Measurements from ENCODE around the gene ANK2.

ANK2 gene

DNA sequence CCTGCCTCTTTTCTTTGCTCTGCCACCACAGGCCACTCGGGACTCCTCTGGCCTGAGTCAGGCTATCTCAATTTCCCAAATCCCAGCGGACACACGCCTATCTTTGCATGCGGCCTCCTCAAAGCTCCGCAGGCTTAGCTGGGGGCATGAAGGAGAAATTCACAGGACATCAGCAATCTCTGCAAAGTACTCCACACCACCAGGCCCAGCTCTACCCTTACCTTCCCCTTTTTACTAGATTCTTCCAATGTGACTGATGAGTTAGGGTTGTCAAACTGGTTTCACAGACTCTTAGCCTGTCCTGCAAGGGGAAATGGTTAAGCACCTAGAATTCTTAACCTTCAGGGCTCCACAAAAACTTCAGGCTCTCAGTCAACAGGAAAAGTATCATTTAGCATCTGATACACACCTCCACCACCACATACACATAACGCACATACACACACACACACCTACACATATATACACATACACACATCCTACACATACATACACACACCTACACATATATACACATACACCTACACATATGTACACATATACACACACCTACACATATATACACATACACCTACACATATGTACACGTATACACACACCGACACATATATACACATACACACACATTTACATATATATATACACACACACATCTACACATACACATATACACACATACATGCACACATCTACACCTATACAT, 349.1 kb downstream of the ANK2 start:
- no peak for DNase-seq (ENCODE audit: low read depth)

DNA sequence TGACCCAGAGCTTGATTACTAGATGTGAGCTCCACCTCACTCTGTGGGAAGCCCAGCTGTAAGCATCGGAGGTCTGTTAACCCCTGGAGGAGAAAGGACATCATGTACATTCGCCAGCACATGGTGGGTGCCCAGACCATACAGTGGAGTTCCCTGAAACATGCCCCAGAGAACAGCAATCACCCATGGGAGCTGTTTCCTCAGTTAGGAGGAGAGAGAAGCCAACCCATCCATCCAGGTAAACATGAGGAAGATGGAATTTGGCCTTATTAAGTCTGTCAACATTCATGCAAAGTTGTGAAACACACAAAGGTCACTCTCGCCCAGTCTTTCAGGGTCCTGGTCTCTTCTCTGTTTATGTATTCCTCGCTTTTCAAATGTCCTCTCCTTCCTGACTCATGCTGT, 354.7 kb downstream of the ANK2 start:
- DNase-seq (ENCODE audit: low read depth), result no peak

- no peak for DNase-seq (ENCODE audit: low read depth)
These were observed 355.4 kb downstream of the ANK2 start for GRCh38 chr4:113404841-113405240.

- no peak for DNase-seq (ENCODE audit: low read depth)
These were observed 356.6 kb downstream of the ANK2 start for GRCh38 chr4:113405874-113406722.

- no peak for DNase-seq (ENCODE audit: low read depth)
These were observed 357.2 kb downstream of the ANK2 start for GRCh38 chr4:113406723-113407016.

DNA sequence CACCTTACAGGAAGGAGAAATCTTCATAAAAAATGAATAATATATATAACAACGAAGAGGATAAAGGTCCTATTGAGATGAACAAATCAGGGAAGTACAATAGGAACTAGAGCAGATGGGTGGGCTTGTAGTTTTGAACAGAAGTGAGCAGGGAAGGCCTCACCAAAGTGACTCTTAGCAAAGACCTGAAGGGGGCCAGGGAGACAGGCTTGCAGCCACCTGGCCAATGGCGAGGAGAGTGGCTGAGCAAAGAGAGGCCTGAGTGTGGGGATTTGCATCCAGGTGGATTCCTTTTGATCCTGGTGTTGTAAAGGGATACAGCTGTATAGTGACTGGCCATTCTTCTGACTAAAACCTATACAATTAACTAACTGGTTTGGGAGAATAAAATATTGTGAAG, 358.0 kb downstream of the ANK2 start:
- DNase-seq (ENCODE audit: low read depth), result no peak

DNA sequence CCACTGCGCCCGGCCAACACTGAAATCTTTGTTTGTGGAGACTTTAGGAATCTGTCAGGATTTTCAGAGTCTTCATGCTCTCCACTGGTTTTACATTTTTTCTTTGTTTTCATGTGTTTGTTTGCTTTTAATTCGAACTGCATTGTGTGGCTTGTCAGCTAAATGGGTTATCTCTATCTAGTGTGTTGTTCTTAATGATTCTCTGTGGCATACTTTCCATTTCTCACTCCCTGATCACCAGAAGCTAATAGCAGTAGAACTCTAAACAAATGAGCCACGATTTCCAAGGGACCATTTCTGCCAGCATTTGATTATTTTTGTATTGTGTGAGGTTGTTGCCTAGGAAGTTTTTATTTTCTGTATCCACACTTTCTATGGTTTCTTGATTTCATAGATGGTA, 359.7 kb downstream of the ANK2 start:
- DNase-seq (ENCODE audit: low read depth), result no peak

- no peak for DNase-seq (ENCODE audit: low read depth)
These were observed 361.2 kb downstream of the ANK2 start for GRCh38 chr4:113410686-113411085.

GRCh38 chr4:113411496-113411938, 362.1 kb downstream of the ANK2 start:
- DNase-seq (ENCODE audit: low read depth), result no peak

DNA sequence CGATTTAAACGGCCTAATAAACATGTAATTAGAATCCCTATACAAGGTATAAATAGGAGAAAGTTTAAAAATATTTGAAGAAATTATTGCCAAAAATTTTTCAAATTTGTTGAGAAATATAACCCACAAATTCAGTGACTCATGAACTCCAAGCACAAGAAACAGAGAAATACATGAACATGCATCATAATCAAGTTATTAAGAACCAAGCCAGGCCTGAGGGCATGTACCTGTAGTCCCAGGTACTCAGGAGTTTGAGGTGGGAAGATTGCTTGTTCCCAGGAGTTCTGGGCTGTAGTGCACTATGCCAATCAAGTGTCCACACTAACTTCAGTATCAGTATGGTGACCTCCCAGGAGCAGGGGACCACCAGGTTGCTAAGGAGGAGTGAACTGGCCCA, 370.2 kb downstream of the ANK2 start:
- no peak for DNase-seq (ENCODE audit: low read depth)

DNA sequence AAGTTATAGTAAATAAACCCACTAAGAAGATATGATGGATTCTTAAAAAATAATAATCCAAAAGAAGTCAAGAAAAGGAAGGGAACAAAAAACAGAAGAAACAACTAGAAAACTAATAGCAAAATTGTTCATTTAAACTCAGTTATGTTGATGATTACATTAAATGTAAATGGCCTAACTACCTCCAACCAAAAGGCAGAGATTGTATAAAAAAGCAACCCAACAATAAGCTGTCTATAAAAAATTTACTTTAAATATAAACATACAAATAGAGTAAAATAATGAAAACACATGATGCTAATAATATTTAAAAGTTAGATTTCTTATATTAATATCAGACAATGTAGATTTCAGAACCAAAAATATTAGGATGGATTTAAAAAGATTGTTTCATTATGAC, 371.5 kb downstream of the ANK2 start:
- no peak for DNase-seq (ENCODE audit: low read depth)

GRCh38 chr4:113423631-113424030, 374.2 kb downstream of the ANK2 start:
- DNase-seq (ENCODE audit: low read depth), result no peak

DNA sequence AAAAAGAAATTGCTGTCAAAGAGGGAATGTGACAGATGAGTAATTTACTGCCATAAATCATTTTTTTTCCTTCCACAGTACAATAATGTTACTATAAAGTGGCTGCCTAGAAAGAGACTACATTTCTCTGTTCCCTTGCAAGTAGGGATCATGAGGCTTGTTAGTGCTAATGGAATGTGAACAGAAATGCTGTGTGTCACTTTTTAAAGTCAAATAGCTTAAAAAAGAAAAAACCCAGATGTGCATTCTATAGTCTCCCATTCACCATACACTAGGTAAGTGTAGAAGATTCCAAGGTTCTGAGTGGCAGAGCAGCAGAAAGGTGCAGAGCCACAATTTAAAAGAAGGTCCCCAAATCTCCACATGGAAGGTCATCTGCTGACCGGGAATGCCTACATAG, 383.7 kb downstream of the ANK2 start:
- DNase-seq (ENCODE audit: low read depth), result no peak
